Panc1 (cell line): ENCODE results near the gene EML5. TPM values are rescaled to one million over a fixed set of nuclear protein-coding genes. Genes with fewer than 3 reads are reported as not detected.

Experiments
- ATAC-seq: fragments of 200-7000 bp; cut with Tn5 transposase; 2 replicates; pipeline ENCODE4 v1.9.1; 2020; ENCODE audit warnings: mild to moderate bottlenecking, moderate library complexity
- BruUV-seq: library from RNA; stranded (reverse); fragments of 400-500 nt; replicated peaks from 2 replicates; lab custom pipeline; 2021; lab: Mats Ljungman, UMichigan
- CTCF ChIA-PET: fragments of 300-600 bp; sonication (Branson Sonifier 250); formaldehyde crosslinking; loops from one replicate; lab custom pipeline; 2022; ENCODE audit warnings: antibody characterized with exemption; lab: Charles Lee
- POLR2A ChIA-PET: fragments of 300-600 bp; sonication (Branson Sonifier 250); formaldehyde crosslinking; loops from one replicate; lab custom pipeline; 2022; ENCODE audit warnings: antibody characterized with exemption; lab: Charles Lee
- DNase-seq: peaks from one replicate; pipeline ENCODE4 v3.0.0-alpha.2; 2010; ENCODE audit warnings: low read depth, low spot score
- H3K27ac ChIP-seq: 2 replicates; pipeline ENCODE4 v1.5.1; 2011; ENCODE audit warnings: mild to moderate bottlenecking, low read length, inconsistent platforms
- H3K27me3 ChIP-seq: fragments of 200-500 bp; sonication (Bioruptor generic); 2 replicates; pipeline ENCODE4 v1.6.0; 2014; ENCODE audit warnings: low read length, inconsistent platforms; ENCODE audit not compliant: control insufficient read depth, insufficient read depth
- H3K36me3 ChIP-seq: fragments of 200-500 bp; sonication (Bioruptor generic); 2 replicates; pipeline ENCODE4 v1.5.1; 2014; ENCODE audit warnings: inconsistent platforms, mild to moderate bottlenecking, low read length, moderate library complexity; ENCODE audit not compliant: control insufficient read depth, insufficient read depth
- H3K4me1 ChIP-seq: 2 replicates; pipeline ENCODE4 v1.5.1; 2011; ENCODE audit warnings: inconsistent platforms, mild to moderate bottlenecking, low read length, moderate library complexity; ENCODE audit not compliant: control insufficient read depth, insufficient read depth
- H3K4me3 ChIP-seq, 2 experiments: 2 replicates each; pipeline ENCODE4 v1.5.1; 2011 to 2012; ENCODE audit warnings: low read depth in 2 of 2, low read length in 2 of 2, mild to moderate bottlenecking in 2 of 2, inconsistent platforms in 1 of 2, moderate library complexity in 1 of 2
- H3K9me3 ChIP-seq: fragments of 200-500 bp; sonication (Bioruptor generic); 2 replicates; pipeline ENCODE4 v1.5.1; 2014; ENCODE audit warnings: low read depth, mild to moderate bottlenecking, inconsistent platforms, low read length, moderate library complexity; ENCODE audit not compliant: control insufficient read depth, insufficient read depth
- CTCF ChIP-seq: fragments of 450-650 bp; IDR thresholded peaks from 2 replicates; pipeline ENCODE4 v1.5.1; 2017; ENCODE audit warnings: mild to moderate bottlenecking
- POLR2AphosphoS5 ChIP-seq: IDR thresholded peaks from 2 replicates; pipeline ENCODE4 v1.6.1; 2012; ENCODE audit warnings: mild to moderate bottlenecking, low read depth, low read length, moderate library complexity
- REST ChIP-seq, 2 experiments: IDR thresholded peaks; 2 replicates each; pipeline ENCODE4 v1.6.1; 2011 to 2012; ENCODE audit warnings: low read depth in 2 of 2, control low read depth in 1 of 2, low read length in 1 of 2, mild to moderate bottlenecking in 1 of 2, moderate library complexity in 1 of 2; ENCODE audit not compliant: insufficient read depth in 1 of 2
- SIN3A ChIP-seq: IDR thresholded peaks from 2 replicates; pipeline ENCODE4 v1.6.1; 2012; ENCODE audit warnings: low read depth, mild to moderate bottlenecking, low read length, moderate library complexity, borderline replicate concordance; ENCODE audit not compliant: insufficient read depth
- TCF7L2 ChIP-seq: IDR thresholded peaks from 2 replicates; pipeline ENCODE4 v1.6.1; 2011; ENCODE audit warnings: mild to moderate bottlenecking, low read depth, low read length, inconsistent platforms
- in situ Hi-C: cut with HindIII; loops from 2 replicates; pipeline ENCODE4 v1.10.0; 2016; ENCODE audit warnings: low sequenced_read_pairs, low pct_unique_long_range_greater_than_20kb
- intact Hi-C: fragments of 100-400 bp; cut with micrococcal nuclease; formaldehyde crosslinking; loops from one replicate; pipeline ENCODE4 v1.10.0; 2022; ENCODE audit not compliant: unreplicated experiment
- total RNA-seq: library from RNA; stranded (reverse); gene quantifications from one replicate; pipeline ENCODE4 v1.2.1, GENCODE V29; 2021; ENCODE audit not compliant: unreplicated experiment

The EML5 gene
- total RNA-seq, 1 experiment from 2014 or later, result 0.10 TPM

- TF ChIP-seq POLR2AphosphoS5 (no peak), REST (IDR thresholded peaks at IDR 0.05; ENCODE audit: insufficient read depth in 1 of 2, low read depth in 2 of 2, low read length in 1 of 2) (no peak), CTCF (no peak), TCF7L2 (no peak), SIN3A (no peak)
- ChIA-PET POLR2A (no interaction called here), CTCF (no interaction called here)
- H3K4me3 ChIP-seq, result no peak overlapping the region
- no peaks in the 10 kb centered on the region for H3K4me1 ChIP-seq
- no peaks in the 10 kb centered on the region for H3K27me3 ChIP-seq
- BruUV-seq, result no TSS peak
- intact Hi-C loops (no loop called here), in situ Hi-C loops (no loop called here)
- no peak overlapping the region for H3K27ac ChIP-seq
- DNase-seq (no peak), ATAC-seq (no peak)
- H3K9me3 ChIP-seq, result no peaks in the 10 kb centered on the region
- peaks cover 39% of the 10 kb centered on the region for H3K36me3 ChIP-seq
Measured at GRCh38 chr14:88576222-88576621, 216.5 kb downstream of the EML5 start.

- no TSS peak for BruUV-seq
- ChIA-PET POLR2A (no interaction called here), CTCF (no interaction called here)
- in situ Hi-C loops, result no loop called here
- DNase-seq (no peak), ATAC-seq (no peak)
- TF ChIP-seq POLR2AphosphoS5 (no peak), CTCF (no peak), SIN3A (no peak), TCF7L2 (no peak), REST (IDR thresholded peaks at IDR 0.05; ENCODE audit: insufficient read depth in 1 of 2, low read depth in 2 of 2, low read length in 1 of 2) (no peak)
- intact Hi-C loops, result no loop called here
- Histone ChIP-seq H3K4me1 (no peaks in the 10 kb centered on the region), H3K27ac (no peak overlapping the region), H3K4me3 (no peak overlapping the region), H3K27me3 (no peaks in the 10 kb centered on the region), H3K9me3 (no peaks in the 10 kb centered on the region), H3K36me3 (peaks cover 43% of the 10 kb centered on the region)
Measured at GRCh38 chr14:88572117-88572516, 220.6 kb downstream of the EML5 start.
